ENCODE data around the gene RPS8. TPM values are rescaled to one million over a fixed set of nuclear protein-coding genes. Genes with fewer than 3 reads are reported as not detected.
A peak's percentile ranks its signal among the peaks of the same experiment; 100 is the strongest.
"Not testable (repeated sequence)": the region's sequence is repeated elsewhere in the genome, so short reads cannot be mapped to it uniquely, and the experiment has no call there.

The RPS8 gene
- total and polyA plus RNA-seq, 9 donors: 2,811 to 4,408 (median 3,136) TPM

GRCh38 chr1:44819196-44819607, 43.9 kb downstream of the RPS8 start:
- Histone ChIP-seq H3K9me3 (replicated peaks; ENCODE audit: control insufficient read depth, low read depth, low read length) (no peaks in the 10 kb centered on the region), H3K4me3 (ENCODE audit: low read length) (peak overlapping the region; percentile 62), H3K27ac (ENCODE audit: low read length) (peak overlapping the region; percentile 99), H3K4me1 (ENCODE audit: control insufficient read depth, insufficient read depth, low read length) (peaks cover 19% of the 10 kb centered on the region), H3K27me3 (ENCODE audit: control insufficient read depth, insufficient read depth, low read length) (no peaks in the 10 kb centered on the region), H3K36me3 (ENCODE audit: control insufficient read depth, insufficient read depth, low read length) (peaks cover 8% of the 10 kb centered on the region)
- DNase-seq: peak; percentile 59
- WGBS (ENCODE audit: insufficient coverage): 1% methylated on average over 7 of the region's 13 CpGs

DNA sequence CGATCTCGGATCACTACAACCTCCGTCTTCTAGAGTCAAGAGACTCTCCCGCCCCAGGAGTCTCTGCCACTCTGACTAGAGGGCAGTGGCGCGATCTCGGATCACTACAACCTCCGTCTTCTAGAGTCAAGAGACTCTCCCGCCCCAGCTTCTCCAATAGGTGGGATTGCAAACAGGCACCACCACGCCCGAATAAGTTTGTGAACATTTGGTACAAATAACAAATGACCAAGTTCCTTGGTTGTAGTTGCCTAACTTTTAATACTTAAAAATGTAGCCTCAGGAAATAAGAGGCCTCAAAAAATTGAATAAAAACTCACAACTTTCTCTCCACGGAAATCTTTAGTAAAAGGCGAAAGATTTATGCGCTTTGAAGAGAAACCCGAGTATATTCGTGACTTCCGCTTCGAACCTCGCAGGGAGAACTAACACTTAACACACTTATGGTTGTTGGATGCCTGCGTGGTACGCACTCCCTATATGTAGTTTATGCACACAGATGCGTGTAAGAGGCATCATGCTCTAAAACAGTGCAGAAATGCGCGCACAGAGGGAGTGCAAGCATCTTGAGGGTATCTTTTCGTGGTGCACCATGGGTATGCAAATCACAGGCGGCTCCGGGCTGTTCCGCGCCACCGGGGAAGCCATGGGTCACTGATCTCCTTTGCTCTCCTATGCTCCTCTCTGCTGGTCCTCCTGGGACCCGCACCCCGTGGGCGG, 44.4 kb downstream of the RPS8 start:
- no peaks in the 10 kb centered on the region for H3K9me3 ChIP-seq (replicated peaks; ENCODE audit: control insufficient read depth, low read depth, low read length)
- no peaks in the 10 kb centered on the region for H3K27me3 ChIP-seq (ENCODE audit: control insufficient read depth, insufficient read depth, low read length)
- peak overlapping the region; percentile 62 for H3K4me3 ChIP-seq (ENCODE audit: low read length)
- WGBS (ENCODE audit: insufficient coverage): under 1% methylated on average over 13 of the region's 33 CpGs
- DNase-seq: peak; percentile 94
- H3K27ac ChIP-seq (ENCODE audit: low read length): peak overlapping the region; percentile 99
- H3K36me3 ChIP-seq (ENCODE audit: control insufficient read depth, insufficient read depth, low read length): peaks cover 8% of the 10 kb centered on the region
- H3K4me1 ChIP-seq (ENCODE audit: control insufficient read depth, insufficient read depth, low read length): peaks cover 17% of the 10 kb centered on the region

DNA sequence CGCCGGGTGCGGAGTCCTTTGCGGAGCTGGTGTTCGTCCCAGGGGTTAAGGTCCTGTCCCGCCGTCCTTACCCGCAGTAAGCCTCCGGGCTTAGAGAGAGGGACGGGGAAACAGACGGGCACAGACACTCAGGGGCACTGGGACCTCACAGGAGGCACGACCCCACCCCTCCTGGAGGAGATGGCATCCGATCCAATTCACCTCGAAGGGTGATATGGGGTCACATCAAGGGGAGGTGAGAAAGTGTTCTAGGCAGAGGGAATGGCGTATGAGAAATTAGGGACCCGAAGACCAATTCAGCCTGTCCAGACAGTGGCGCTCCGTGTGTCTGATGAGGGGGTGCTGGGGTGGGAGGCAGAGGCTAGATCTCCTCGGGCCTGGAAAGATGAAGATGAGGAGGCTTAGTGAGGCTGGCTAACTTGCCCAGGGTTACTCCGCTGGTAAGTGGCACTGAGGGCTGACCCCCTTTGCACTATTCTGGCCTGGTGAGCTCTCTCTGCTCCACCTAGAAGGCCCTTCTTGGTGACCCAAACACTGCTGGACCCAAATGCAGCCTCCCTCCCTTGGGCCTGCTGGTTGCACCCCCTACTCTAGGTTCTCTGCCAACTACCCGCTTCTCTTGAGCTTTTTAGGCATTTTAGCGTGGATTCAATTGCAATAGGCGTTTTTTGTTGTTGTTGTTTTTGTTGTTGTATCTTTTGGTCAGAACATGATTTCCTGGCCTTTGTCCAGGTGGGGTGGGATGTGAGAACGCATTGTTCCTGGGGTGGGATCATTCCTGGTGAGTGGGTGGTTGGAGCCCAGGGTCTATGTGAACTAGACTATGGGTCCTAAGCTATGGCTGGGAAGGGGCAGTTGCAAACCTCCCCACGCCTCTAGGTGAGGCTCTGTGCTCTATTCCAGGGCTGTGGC, 45.2 kb downstream of the RPS8 start:
- peaks cover 15% of the 10 kb centered on the region for H3K4me1 ChIP-seq (ENCODE audit: control insufficient read depth, insufficient read depth, low read length)
- H3K27me3 ChIP-seq (ENCODE audit: control insufficient read depth, insufficient read depth, low read length): no peaks in the 10 kb centered on the region
- no peaks in the 10 kb centered on the region for H3K9me3 ChIP-seq (replicated peaks; ENCODE audit: control insufficient read depth, low read depth, low read length)
- 20% methylated on average over 22 of the region's 25 CpGs for WGBS (ENCODE audit: insufficient coverage)
- peak overlapping the region; percentile 62 for H3K4me3 ChIP-seq (ENCODE audit: low read length)
- H3K36me3 ChIP-seq (ENCODE audit: control insufficient read depth, insufficient read depth, low read length): peaks cover 4% of the 10 kb centered on the region
- H3K27ac ChIP-seq (ENCODE audit: low read length): peak overlapping the region; percentile 99
- DNase-seq: peak; percentile 57

DNA sequence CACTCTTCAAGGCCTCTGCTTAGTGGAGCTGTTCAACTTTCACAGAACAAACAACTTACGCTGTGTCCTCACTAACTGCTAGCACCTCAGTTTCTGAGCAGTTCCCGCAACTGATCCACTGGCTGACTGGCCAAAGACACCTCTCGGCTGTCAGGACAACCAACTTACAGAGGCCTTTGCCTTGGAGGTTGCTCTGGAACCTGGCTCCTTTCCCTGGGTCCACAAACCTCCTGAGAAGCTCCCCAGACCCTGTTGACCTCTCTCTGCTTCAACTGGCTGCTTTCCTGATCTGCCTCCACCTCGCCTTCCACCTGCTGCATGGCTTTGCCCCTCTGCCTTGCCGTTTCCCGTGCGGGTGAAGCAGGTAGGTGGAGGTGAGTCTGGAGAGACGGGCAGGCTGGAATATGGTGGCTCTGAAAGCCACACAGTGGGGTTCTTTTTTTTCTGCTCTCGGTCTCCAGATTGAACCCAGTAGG, 45.9 kb downstream of the RPS8 start:
- Histone ChIP-seq H3K9me3 (replicated peaks; ENCODE audit: control insufficient read depth, low read depth, low read length) (no peaks in the 10 kb centered on the region), H3K4me1 (ENCODE audit: control insufficient read depth, insufficient read depth, low read length) (peaks cover 18% of the 10 kb centered on the region), H3K36me3 (ENCODE audit: control insufficient read depth, insufficient read depth, low read length) (no peaks in the 10 kb centered on the region), H3K27me3 (ENCODE audit: control insufficient read depth, insufficient read depth, low read length) (no peaks in the 10 kb centered on the region), H3K27ac (ENCODE audit: low read length) (no peak overlapping the region), H3K4me3 (ENCODE audit: low read length) (no peak overlapping the region)
- no peak for DNase-seq
- 77% methylated on average over 3 of the region's 9 CpGs for WGBS (ENCODE audit: insufficient coverage)

- Histone ChIP-seq H3K27ac (ENCODE audit: low read length) (no peak overlapping the region), H3K4me1 (ENCODE audit: control insufficient read depth, insufficient read depth, low read length) (peaks cover 26% of the 10 kb centered on the region), H3K4me3 (ENCODE audit: low read length) (no peak overlapping the region), H3K9me3 (replicated peaks; ENCODE audit: control insufficient read depth, low read depth, low read length) (no peaks in the 10 kb centered on the region), H3K36me3 (ENCODE audit: control insufficient read depth, insufficient read depth, low read length) (peaks cover 2% of the 10 kb centered on the region), H3K27me3 (ENCODE audit: control insufficient read depth, insufficient read depth, low read length) (no peaks in the 10 kb centered on the region)
- 59% methylated on average over 3 of the region's 6 CpGs for WGBS (ENCODE audit: insufficient coverage)
- no peak for DNase-seq
These were observed 46.9 kb downstream of the RPS8 start for GRCh38 chr1:44822131-44822701.

DNA sequence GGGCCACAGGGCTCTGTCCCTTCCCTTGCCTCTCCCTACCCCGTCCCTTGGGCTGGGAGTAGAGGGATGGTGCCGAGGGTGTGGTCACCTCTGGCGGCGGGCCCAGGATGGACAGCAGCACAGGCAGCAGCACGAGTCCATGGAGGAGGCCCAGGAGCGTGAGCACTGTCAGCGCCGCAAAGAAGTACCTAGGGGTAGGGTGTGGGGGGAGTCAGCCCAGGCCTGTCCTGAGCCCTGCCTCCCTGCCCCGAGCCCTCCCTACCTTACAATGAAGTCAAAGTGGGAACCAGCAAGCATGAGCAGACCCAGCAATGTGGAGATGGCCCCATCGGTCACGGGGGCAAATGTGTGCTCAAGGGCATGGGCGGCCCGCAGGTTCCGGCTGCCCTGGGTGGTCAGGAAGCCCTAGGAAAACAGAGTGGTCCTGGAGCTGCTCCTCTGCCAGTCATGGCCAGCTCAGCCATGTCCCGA, 47.7 kb downstream of the RPS8 start:
- H3K9me3 ChIP-seq (replicated peaks; ENCODE audit: control insufficient read depth, low read depth, low read length): no peaks in the 10 kb centered on the region
- 81% methylated on average over 14 of the region's 15 CpGs for WGBS (ENCODE audit: insufficient coverage)
- DNase-seq: peak; percentile 19
- no peaks in the 10 kb centered on the region for H3K27me3 ChIP-seq (ENCODE audit: control insufficient read depth, insufficient read depth, low read length)
- H3K27ac ChIP-seq (ENCODE audit: low read length): no peak overlapping the region
- H3K4me3 ChIP-seq (ENCODE audit: low read length): no peak overlapping the region
- peaks cover 26% of the 10 kb centered on the region for H3K4me1 ChIP-seq (ENCODE audit: control insufficient read depth, insufficient read depth, low read length)
- peaks cover 8% of the 10 kb centered on the region for H3K36me3 ChIP-seq (ENCODE audit: control insufficient read depth, insufficient read depth, low read length)

- WGBS (ENCODE audit: insufficient coverage): 93% methylated on average over 4 of the region's 6 CpGs
- H3K9me3 ChIP-seq (replicated peaks; ENCODE audit: control insufficient read depth, low read depth, low read length); H3K27me3 ChIP-seq (ENCODE audit: control insufficient read depth, insufficient read depth, low read length); H3K27ac ChIP-seq (ENCODE audit: low read length); DNase-seq; H3K4me3 ChIP-seq (ENCODE audit: low read length): not testable (repeated sequence)
- Histone ChIP-seq H3K4me1 (ENCODE audit: control insufficient read depth, insufficient read depth, low read length) (peaks cover 21% of the 10 kb centered on the region), H3K36me3 (ENCODE audit: control insufficient read depth, insufficient read depth, low read length) (peaks cover 11% of the 10 kb centered on the region)
These were observed 49.1 kb downstream of the RPS8 start for GRCh38 chr1:44824392-44824791.

DNA sequence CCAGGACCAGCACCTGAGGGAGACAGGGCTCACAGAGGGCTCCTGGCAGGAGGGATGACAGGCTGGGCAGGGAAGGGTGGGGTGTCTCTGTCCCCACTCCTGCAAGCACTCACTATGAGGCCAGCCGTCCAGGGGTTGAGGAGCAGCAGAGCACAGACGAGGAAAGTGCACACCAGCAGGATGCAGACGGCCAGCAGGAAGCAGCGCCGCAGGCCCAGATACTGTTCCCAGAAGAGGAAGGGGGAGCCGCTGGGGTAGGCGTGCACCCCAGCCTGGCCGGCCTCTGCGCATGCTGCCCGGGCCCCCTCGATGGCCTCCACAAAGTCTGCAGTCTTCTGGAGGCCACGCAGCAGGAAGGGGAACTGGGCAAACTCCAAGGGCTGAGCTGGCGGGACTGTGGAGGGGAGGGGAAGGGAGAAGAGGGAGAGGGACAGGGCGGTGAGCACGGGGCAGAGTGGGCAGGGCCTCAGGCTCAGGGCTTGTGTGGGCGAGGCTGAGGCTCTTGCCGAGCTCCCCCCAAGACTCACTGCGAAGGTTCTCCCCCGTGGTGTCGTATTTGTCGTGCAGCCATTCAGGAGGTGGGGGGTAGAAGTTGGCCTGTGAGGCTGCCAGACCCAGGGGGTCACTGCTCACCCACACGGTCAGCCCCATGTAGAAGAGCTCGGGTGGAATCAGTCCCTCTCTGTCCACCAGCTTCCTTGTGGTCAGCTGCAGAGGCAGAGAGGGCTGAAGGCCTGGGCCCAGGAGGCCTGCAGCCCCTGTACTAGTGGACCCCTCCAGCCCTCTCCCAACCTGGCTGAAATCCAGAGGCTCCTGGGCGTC, 51.2 kb downstream of the RPS8 start:
- no peak overlapping the region for H3K4me3 ChIP-seq (ENCODE audit: low read length)
- 31% methylated on average over 22 of the region's 24 CpGs for WGBS (ENCODE audit: insufficient coverage)
- peak; percentile 92 for DNase-seq

DNA sequence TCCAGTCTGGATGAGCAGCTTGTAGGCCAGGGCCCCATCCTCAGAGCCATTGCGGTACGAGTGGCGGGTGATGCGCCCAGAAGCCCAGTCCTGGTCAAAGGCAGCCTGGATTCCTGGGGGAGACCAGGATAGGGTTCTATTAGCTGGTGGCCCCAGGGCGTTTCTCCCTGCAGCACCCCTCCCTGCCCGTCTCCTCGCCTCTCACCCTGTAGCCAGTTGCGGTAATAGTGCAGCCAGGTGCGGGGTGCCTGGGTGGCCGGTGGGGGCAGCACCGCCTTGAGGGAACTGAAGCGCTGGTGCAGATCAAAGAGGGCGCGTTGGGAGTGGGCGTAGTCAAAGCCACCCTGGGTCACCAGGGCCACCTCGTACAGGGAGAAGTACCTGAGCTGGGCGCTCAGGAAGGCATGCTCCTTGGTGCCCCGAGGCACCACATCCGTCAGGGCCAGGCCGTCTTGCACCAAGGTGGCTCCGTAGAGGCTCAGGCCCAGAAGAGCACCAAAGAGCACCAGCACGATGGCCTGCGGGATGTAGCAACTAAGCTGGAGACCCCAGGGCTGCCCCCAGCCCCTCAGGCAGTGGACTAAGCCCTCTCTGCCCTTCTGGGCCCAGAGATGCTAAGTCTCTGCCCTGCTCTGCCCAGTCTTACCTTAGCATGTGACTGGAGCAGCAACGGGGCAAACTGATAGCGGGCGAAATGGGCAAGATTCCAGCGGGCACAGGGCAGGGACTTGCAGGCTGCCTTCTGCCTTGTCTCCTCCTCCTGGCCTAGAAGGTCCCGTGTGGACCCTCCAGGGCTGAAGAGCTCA, 52.1 kb downstream of the RPS8 start:
- no peaks in the 10 kb centered on the region for H3K27me3 ChIP-seq (ENCODE audit: control insufficient read depth, insufficient read depth, low read length)
- H3K27ac ChIP-seq (ENCODE audit: low read length): no peak overlapping the region
- peaks cover 16% of the 10 kb centered on the region for H3K4me1 ChIP-seq (ENCODE audit: control insufficient read depth, insufficient read depth, low read length)
- DNase-seq: peak; percentile 18
- WGBS (ENCODE audit: insufficient coverage): 89% methylated on average over 26 of the region's 28 CpGs
- no peak overlapping the region for H3K4me3 ChIP-seq (ENCODE audit: low read length)
- H3K9me3 ChIP-seq (replicated peaks; ENCODE audit: control insufficient read depth, low read depth, low read length): no peaks in the 10 kb centered on the region
- H3K36me3 ChIP-seq (ENCODE audit: control insufficient read depth, insufficient read depth, low read length): peaks cover 11% of the 10 kb centered on the region

More for the DNA sequence above, 51.2 kb downstream of the RPS8 start:
- Histone ChIP-seq H3K9me3 (replicated peaks; ENCODE audit: control insufficient read depth, low read depth, low read length) (no peaks in the 10 kb centered on the region), H3K36me3 (ENCODE audit: control insufficient read depth, insufficient read depth, low read length) (peaks cover 11% of the 10 kb centered on the region), H3K4me1 (ENCODE audit: control insufficient read depth, insufficient read depth, low read length) (peaks cover 16% of the 10 kb centered on the region), H3K27ac (ENCODE audit: low read length) (peak overlapping the region; percentile 51), H3K27me3 (ENCODE audit: control insufficient read depth, insufficient read depth, low read length) (no peaks in the 10 kb centered on the region)

Data from muscle of leg (tissue), 11 donors.